ENCODE data around the gene PKD2L1. TPM values are rescaled to one million over a fixed set of nuclear protein-coding genes. Genes with fewer than 3 reads are reported as not detected.

PKD2L1 gene
- polyA plus RNA-seq, 1 experiment, result not detected

DNA sequence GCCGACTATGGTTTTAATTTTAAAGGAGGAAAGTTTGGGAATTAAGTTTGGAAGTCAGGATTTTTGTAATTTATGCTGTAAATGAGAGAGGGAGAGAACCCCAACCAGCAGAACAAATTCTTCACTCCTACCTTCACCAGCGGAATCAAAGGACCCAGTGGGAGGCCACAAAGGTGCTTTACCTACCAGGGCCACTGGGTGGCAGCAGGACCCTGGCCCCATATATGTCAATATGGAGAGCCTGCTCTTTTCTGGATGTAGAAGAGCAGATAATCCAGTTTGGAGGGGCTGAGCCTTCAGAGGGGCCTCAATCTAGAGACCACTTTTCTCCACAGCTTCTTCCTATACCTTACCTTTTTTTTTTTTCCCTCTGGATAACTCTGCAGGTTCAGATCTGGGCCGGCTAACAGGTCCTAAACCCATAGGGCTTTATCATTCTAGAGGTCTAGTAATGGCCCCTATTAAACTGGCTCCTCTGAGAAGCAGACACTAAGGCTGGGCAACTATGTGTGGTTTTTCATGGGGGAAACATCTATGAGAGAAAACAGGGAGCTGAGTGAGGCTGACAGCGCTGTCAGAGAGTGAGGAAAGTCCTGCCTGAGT, 8.5 kb upstream of the PKD2L1 start:
- H3K27ac ChIP-seq (ENCODE audit: low read depth, low read length), result no peak overlapping the region
- no peaks in the 10 kb centered on the region for H3K9me3 ChIP-seq (ENCODE audit: control insufficient read depth, insufficient read depth, low read length)
- no peak for DNase-seq (ENCODE audit: low read depth, low spot score)
- peak; percentile 96 for TF ChIP-seq CTCF (IDR thresholded peaks at IDR 0.05; ENCODE audit: low read depth, low read length)
- H3K27me3 ChIP-seq (ENCODE audit: control insufficient read depth, insufficient read depth, low read length), result peaks cover 12% of the 10 kb centered on the region
- CTCF ChIA-PET, result interaction anchor here (0.6 to 16.3 kb wide), 20 partner anchors 8 to 543 kb away, joined by 3 to 381 read pairs (median 4); partner anchors contain the start of genes PKD2L1 and SCD
- H3K4me3 ChIP-seq (ENCODE audit: low read depth, low read length), result no peak overlapping the region
- POLR2A ChIA-PET, result no interaction called here

GRCh38 chr10:100334762-100335161, 4.7 kb upstream of the PKD2L1 start:
- Histone ChIP-seq H3K9me3 (ENCODE audit: control insufficient read depth, insufficient read depth, low read length) (no peaks in the 10 kb centered on the region), H3K27me3 (ENCODE audit: control insufficient read depth, insufficient read depth, low read length) (peaks cover 26% of the 10 kb centered on the region), H3K27ac (ENCODE audit: low read depth, low read length) (no peak overlapping the region), H3K4me3 (ENCODE audit: low read depth, low read length) (no peak overlapping the region)
- CTCF ChIA-PET, result interaction anchor here (3.4 kb wide), 1 partner anchor 99 kb away, joined by 30 read pairs; no protein-coding TSS in a partner anchor
- POLR2A ChIA-PET, result no interaction called here
- TF ChIP-seq CTCF (IDR thresholded peaks at IDR 0.05; ENCODE audit: low read depth, low read length), result no peak
- DNase-seq (ENCODE audit: low read depth, low spot score), result no peak

- Histone ChIP-seq H3K27ac (ENCODE audit: low read depth, low read length) (no peak overlapping the region), H3K4me3 (ENCODE audit: low read depth, low read length) (no peak overlapping the region), H3K27me3 (ENCODE audit: control insufficient read depth, insufficient read depth, low read length) (peaks cover 35% of the 10 kb centered on the region), H3K9me3 (ENCODE audit: control insufficient read depth, insufficient read depth, low read length) (no peaks in the 10 kb centered on the region)
- TF ChIP-seq CTCF (IDR thresholded peaks at IDR 0.05; ENCODE audit: low read depth, low read length), result no peak
- ChIA-PET POLR2A (no interaction called here), CTCF (interaction anchor here (0.8 to 3.4 kb wide), 4 partner anchors 99 to 544 kb away, joined by 3 to 30 read pairs (median 7); no protein-coding TSS in a partner anchor)
- no peak for DNase-seq (ENCODE audit: low read depth, low spot score)
These were observed 3.8 kb upstream of the PKD2L1 start for GRCh38 chr10:100333661-100334440.

DNA sequence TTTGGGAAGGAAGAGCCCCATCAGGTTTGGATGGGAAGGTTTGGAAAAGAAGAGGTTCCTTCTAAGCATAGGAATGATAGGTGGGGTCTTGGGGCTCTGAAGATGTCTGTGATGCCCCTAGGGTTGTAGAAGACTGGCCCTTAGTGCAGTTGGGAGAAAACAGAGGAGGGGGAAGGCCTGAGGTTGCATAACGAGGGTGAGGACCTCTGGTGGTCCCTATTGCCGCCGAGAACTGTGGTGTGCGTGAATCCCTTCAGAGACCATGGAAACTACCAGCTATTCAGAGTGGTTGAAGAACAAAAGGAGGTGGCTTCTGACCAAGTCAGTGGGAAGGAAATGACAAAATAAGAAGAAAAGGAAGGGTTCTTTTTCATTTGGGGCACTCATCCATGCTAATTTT, 3.1 kb upstream of the PKD2L1 start:
- Histone ChIP-seq H3K27ac (ENCODE audit: low read depth, low read length) (no peak overlapping the region), H3K9me3 (ENCODE audit: control insufficient read depth, insufficient read depth, low read length) (no peaks in the 10 kb centered on the region), H3K27me3 (ENCODE audit: control insufficient read depth, insufficient read depth, low read length) (peaks cover 38% of the 10 kb centered on the region), H3K4me3 (ENCODE audit: low read depth, low read length) (no peak overlapping the region)
- CTCF ChIA-PET, result interaction anchor here (0.7 to 3.4 kb wide), 4 partner anchors 100 to 545 kb away, joined by 3 to 30 read pairs (median 6); no protein-coding TSS in a partner anchor
- no peak for DNase-seq (ENCODE audit: low read depth, low spot score)
- no peak for TF ChIP-seq CTCF (IDR thresholded peaks at IDR 0.05; ENCODE audit: low read depth, low read length)
- POLR2A ChIA-PET, result no interaction called here

GRCh38 chr10:100328198-100328597, 1.8 kb downstream of the PKD2L1 start:
- POLR2A ChIA-PET, result no interaction called here
- CTCF ChIA-PET, result interaction anchor here (0.6 to 2.6 kb wide), 3 partner anchors 11 to 483 kb away, joined by 3 to 12 read pairs (median 3); no protein-coding TSS in a partner anchor

More at GRCh38 chr10:100328198-100328597, 1.8 kb downstream of the PKD2L1 start:
- Histone ChIP-seq H3K9me3 (ENCODE audit: control insufficient read depth, insufficient read depth, low read length) (no peaks in the 10 kb centered on the region), H3K4me3 (ENCODE audit: low read depth, low read length) (no peak overlapping the region), H3K27me3 (ENCODE audit: control insufficient read depth, insufficient read depth, low read length) (peaks cover 38% of the 10 kb centered on the region), H3K27ac (ENCODE audit: low read depth, low read length) (no peak overlapping the region)
- no peak for DNase-seq (ENCODE audit: low read depth, low spot score)
- no peak for TF ChIP-seq CTCF (IDR thresholded peaks at IDR 0.05; ENCODE audit: low read depth, low read length)
